Esophagus muscularis mucosa (tissue), 3 donors: ENCODE results near the gene CHIA.

Experiments
- POLR2A ChIP-seq: fragments of 450-650 bp; IDR thresholded peaks from one replicate; pipeline ENCODE4 v1.6.1; 2017; ENCODE audit warnings: antibody characterized with exemption, moderate library complexity, mild to moderate bottlenecking, low read depth
- POLR2AphosphoS5 ChIP-seq, 2 donors: sonication (generic); formaldehyde crosslinking; IDR thresholded peaks; one replicate each; pipeline ENCODE4 v1.6.1; 2017; ENCODE audit warnings: antibody characterized with exemption in 2 of 2
- TF ChIP-seq, protein P1 (sequence below), 3 experiments: fragments of 200-600 bp in 2 of 3; fragments of 450-650 bp in 1 of 3; sonication (generic) in 2 of 3; IDR thresholded peaks; one replicate each; pipeline ENCODE4 v1.5.1; 2017 to 2019; ENCODE audit warnings: antibody characterized with exemption in 3 of 3, mild to moderate bottlenecking in 2 of 3, moderate library complexity in 1 of 3

DNA sequence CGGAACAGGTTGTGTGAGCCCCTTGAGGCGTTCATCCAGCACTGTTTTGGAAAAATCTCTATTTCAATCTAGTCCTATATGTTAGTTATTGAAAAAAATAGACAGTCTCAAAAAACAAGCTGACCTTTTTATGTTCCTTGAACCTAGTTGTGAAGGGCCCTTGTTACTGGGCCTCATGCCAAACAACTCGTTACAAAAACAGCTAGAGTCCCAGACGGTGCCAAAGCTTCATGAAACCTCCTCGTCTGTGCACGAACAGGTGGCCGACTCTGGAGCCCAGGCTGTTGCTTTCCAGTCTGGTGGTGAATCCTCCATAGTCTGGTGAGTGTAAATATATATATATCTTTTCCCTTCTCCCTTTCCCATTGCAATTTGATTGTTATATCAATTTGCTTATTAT lies at the start of gene CHIA:
- no peak for TF ChIP-seq POLR2AphosphoS5 (IDR thresholded peaks at IDR 0.05)
- no peak for TF ChIP-seq POLR2A
- TF ChIP-seq, protein P1, sequence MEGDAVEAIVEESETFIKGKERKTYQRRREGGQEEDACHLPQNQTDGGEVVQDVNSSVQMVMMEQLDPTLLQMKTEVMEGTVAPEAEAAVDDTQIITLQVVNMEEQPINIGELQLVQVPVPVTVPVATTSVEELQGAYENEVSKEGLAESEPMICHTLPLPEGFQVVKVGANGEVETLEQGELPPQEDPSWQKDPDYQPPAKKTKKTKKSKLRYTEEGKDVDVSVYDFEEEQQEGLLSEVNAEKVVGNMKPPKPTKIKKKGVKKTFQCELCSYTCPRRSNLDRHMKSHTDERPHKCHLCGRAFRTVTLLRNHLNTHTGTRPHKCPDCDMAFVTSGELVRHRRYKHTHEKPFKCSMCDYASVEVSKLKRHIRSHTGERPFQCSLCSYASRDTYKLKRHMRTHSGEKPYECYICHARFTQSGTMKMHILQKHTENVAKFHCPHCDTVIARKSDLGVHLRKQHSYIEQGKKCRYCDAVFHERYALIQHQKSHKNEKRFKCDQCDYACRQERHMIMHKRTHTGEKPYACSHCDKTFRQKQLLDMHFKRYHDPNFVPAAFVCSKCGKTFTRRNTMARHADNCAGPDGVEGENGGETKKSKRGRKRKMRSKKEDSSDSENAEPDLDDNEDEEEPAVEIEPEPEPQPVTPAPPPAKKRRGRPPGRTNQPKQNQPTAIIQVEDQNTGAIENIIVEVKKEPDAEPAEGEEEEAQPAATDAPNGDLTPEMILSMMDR (IDR thresholded peaks at IDR 0.05): no peak
